Activated T-cell treated with anti-CD3 and anti-CD28 coated beads for 48 hours (primary cell): ENCODE measurements around the gene CIAO3.
"Not testable (repeated sequence)": the region's sequence is repeated elsewhere in the genome, so short reads cannot be mapped to it uniquely, and the experiment has no call there.

Source experiments
- DNase-seq: peaks from one replicate; pipeline ENCODE4 v3.0.0-alpha.2; 2020; ENCODE audit warnings: low read depth

The CIAO3 gene

DNA sequence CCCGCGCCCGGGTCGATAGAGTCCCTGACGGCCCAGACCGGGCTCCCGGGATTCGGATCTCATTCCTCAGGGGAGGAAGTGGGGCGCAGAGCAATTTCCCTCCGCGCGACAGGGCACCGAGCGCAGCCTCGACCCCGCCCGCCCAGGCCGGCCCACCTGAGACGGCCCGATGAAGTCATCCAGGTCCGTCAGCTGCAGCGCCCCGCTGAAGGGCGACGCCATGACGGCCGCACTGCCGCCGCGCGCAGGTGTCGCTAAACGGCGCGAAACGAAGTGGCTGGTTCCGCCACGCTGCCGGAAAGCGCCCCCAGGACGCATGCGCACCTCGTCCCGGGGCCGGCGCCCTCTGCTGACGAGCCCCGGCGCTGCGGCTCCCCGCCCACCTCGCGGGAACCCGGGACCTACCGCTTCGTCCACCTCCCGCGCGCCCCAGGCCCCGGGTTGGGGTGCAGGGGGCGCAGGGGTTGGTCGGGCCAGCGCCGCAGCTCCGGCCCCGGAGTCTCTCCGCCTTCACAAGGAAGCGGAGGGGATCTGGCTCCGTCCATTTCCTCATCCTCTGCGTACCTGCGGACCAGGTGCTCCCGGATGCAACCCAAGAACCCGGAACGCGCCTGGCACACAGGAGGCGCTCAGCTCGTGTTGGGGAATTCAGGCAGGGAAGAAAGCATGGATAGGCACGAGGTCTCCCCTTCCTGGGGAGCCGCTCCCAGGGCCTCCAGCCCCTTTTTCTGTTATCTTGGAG, at the start of gene CIAO3:
TSS of gene CIAO3 (minus strand) at position 234 of the 742 bp plus-strand sequence. CDS start at position 222, 12 bp downstream.
- peak; percentile 93 for DNase-seq

DNA sequence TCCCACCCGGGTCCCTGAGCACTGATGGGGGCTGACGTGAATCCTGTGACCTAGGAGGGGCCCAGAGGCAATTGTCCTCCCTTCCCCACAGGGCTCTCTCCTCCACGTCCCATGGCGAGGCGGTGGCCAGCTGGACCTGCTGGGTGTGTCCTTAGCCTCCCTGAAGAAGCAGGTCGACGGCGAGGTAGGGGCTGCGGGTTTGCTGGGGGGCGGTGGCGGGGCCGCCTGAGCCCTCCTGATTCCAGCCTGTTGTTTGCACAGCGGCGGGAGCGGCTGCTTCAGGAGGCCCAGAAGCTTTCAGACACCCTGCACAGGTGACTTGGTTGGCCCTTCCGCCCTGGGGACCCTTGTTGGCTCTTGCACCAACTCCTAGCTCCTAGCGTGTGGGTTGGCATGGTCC, 49.3 kb upstream of the CIAO3 start:
- no peak for DNase-seq

DNA sequence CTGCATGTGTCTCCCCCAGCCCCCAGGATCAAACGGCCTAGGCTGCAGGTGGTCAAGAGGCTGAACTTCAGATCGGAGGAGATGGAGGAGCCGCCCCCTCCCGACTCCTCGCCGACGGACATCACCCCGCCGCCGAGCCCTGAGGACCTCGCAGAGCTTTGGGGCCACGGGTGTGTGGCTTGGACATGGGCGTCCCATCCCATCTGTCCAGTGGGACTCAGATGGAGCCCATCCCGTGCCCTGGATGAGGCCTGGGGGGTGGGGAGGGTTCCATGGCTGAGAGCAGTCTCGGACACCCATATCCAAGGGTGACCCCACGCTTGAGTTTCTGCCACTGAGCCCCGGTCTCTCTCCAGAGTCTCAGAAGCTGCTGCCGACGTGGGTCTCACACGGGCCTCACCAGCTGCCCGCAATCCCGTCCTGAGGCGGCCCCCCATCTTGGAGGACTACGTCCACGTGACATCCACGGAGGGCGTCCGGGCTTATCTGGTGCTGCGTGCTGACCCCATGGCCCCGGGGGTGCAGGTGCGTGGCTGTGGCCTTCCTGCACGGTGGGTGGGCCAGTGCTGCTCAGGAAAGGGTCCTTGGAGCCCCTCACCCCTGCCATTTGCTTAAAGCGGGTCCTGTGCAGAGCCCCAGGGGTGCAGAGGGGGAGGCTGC, 48.5 kb upstream of the CIAO3 start:
- DNase-seq, result no peak

DNA sequence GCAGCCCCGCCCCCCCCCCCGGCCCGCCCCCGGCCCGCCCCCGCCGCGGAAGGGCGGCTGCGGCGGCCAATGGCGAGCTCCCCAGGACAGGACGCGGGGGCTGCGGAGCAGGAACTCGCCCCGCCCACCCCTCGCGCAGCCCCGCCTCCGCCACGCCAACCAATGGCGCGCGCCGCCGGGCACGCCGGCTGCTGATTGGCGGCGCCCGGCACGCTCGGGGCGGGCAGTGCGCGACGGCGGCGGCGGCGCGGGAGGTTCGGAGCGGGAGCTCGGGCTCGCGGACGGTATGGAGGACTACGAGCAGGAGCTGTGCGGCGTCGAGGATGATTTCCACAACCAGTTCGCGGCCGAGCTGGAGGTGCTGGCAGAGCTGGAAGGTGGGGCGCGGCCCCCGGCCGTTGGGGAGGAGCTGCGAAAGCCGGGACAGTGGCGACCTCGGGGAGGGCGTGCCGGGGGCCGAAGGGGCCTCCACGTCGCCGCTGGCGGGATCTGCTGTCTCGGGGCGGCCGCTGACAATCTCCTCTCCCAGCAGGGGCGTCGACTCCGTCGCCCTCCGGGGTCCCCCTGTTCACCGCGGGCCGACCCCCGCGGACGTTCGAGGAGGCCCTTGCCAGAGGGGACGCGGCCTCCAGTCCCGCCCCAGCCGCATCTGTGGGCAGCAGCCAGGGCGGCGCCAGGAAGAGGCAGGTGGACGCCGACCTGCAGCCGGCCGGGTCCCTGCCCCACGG, 47.8 kb upstream of the CIAO3 start, which contains the start of gene CHTF18:
TSS of gene CHTF18 (plus strand) at position 222 of the 728 bp plus-strand sequence. CDS start at position 287, 65 bp downstream.
- DNase-seq, result peak; percentile 96

DNA sequence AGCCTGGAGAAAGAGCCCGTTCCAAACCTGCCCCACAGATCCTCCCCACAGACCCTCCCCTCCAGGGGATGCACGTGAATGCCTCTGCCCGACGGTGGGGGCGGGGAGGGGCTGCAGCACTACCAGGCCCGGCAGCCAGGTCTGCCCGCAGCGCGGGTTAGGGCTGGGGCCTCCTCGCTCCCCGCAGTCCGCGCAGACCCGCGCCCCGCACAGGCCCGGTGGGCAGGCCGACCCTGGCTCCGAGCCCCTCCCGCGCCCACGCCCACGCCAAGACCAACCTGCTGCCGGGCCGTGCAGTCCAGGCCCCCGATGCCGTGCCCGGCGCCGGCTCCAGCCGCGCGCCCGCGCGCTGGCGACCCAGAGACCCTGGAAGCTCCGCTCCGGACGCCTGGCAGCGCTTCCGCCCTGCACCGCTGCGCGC, 47.2 kb upstream of the CIAO3 start, which contains the start of gene RPUSD1:
TSS of gene RPUSD1 (minus strand) at position 404 of the 421 bp plus-strand sequence. CDS start 644 bp downstream, outside the sequence.
- DNase-seq, result no peak

DNA sequence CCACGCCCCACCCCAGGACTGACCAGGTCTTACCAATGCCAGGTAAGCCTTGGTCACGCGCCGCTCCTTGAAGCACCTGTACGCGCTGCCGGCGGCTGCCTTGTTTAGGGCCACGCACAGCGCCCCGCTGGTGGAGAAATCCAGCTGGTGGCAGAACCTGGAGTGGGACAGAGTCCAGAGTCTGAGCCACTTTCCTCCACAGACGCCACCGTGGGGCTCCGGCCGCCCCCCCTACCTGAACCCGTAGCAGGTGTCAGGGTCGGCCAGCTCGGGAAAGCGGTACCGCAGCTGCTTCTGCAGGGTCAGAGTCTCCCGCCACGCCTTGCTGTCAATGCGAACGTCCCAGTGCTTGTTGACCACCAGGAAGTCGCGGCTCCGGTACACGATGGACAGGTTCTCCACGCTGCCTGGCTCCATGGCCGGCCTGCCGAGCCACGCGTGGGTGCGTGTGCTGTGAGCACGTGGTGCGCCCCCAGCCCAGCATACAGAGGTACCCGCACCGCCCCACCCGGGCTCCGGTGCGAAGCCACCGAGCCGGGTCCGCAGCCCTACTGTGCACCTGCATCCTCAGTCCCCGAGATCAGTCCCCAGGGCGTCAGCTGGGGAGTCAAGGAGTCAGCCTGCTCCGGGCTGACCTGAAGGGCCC, 46.6 kb upstream of the CIAO3 start:
- no peak for DNase-seq

DNA sequence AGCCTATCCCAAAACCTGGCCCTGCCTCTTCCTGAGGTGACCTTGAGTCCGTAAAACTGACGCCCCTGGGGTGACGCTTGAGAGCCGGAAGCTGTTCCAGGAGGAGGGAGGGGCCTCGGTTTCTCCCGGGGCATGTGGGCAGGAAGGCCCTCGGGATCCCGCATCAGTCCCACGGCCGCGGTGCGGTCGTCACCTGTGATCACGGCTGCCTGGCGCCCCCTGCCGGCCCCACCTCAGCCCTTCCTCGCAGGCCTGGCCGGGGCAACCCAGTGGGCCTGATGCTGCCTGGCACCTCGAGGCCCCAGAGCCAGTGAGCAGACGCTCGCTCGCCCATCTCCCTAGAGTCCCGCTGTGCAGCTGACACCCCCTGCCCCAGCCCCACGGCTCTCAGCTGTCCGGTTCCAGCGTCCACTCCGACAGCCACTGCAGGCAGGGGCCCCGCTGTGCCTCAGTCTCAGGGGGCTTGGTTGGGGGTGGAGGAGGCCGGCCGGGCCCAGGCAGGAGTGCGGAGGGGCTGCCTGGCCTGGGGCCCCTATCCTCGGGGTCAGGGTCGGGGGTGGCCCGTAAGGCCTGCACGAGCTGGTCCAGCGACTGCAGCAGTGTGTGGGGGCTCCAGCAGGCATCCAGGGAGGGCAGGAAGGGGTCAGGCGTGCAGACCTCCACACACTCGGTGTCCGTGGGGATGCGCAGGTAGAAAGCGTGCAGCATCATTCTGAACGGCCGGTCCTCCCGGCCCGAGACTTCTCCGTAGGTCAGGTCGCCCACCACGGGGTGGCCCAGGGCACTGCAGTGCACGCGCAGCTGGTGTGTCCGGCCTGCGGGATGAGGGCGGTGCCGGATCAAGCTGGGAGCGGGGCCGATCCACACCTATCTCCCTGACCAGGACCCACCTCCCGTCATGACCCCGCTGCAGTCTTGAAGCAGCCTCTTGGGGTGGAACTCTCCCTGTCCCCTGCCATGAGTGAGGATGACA, 45.1 kb upstream of the CIAO3 start:
- peak; percentile 76 for DNase-seq

DNA sequence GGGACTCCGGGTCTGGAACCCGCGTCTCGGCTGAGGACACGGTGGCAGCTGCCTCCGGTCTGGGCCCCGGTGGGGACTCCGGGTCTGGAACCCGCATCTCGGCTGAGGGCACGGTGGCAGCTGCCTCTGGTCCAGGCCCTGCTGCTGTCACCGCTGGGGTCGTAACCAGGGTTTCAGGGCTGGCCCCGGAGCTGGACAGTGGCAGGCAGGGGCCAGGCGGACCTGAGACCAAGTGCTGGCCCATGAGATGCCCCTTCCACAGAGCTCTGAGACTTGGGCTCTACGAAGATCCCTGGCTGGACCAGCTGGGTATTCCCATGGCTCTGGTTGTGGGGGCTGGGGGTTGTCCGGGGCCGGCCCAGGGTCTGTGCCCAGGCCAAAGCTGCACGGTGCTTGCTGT, 43.6 kb upstream of the CIAO3 start:
- no peak for DNase-seq

DNA sequence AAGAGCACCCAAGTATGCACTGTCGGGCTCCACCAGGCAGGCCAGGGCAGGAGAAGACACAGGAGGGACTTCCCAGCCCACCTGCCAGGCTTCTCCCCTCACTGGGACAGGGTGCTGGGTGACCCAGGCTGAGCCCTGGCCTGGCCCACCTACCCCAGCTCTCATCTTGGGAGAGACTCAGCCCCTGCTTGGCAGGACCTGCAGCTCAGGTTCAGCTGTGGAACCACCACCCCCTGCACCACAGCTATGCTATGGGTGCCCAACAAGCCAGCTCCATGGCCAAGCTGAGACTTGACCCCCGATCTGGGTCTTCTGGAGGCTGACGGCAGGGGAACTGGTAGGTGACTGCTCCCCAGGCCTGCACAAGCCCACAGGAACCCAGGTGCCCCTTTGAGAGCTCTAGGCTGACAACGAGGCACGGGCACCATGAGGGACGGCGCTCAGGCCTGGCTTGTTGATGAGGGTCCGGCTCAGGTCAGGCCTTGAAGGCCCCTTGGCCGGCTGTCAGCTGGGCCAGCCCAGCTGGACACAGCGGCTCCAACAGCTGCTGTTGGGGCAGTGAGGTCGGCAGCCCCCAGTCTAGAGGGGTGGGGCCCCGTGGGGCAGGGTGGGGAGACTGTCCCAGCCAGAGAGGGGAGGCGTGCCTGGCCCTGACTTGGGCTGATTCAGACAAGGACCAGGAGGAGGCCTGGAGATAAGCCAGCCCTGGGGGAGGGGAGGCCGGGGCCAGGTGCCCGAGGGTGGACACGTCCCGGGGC, 42.8 kb upstream of the CIAO3 start:
- no peak for DNase-seq

DNA sequence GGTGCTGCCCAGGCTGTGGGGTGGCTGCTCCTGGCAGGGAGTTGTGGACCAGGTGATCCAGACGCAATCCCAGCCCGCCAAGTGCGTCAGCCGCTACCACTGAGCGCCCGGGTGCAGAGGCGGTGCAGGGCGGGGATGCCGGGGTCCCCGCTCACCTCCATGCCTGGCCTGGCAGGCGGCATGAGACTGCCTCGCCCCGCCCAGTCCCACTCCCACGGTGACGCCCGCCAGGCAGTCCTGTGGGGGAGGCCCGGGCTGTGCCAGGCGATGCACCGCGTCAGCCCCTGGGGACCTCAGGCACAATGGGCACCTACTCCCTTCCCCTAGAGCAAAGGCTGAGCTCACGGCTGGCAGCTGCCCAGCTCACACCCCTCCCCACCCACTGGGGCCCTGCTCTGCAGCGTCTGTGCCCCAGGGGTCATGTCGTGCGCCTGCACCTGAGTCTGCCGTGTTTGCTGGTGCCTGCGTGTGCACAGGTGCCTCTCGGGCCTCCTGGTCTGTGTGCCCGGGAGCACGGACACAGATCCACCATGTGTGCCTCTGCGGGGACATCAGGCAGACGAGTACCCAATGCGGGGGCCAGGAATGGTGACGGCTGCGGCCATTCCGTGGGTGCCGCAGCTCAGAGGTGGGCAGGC, 42.1 kb upstream of the CIAO3 start:
- no peak for DNase-seq

DNA sequence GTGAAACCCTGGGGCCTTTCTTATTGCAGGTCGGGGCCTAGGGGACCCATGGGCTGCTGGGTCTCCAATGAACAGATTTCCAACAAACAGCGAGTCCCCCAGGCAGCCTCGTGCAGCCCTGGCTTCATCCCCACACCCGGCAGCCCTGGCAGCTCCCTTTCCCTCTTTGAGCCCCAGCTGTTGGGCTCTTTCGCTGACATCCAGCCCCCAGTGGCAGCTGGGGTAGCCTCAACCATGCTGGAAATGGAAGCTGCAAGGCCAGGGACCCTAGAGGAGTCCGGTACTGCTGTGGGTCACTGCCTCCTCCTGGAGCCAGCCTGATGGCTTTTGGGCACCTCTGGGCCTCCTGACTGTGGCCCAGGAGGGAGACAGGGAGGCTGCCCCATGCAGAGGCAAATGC, 41.5 kb upstream of the CIAO3 start:
- DNase-seq, result no peak

DNA sequence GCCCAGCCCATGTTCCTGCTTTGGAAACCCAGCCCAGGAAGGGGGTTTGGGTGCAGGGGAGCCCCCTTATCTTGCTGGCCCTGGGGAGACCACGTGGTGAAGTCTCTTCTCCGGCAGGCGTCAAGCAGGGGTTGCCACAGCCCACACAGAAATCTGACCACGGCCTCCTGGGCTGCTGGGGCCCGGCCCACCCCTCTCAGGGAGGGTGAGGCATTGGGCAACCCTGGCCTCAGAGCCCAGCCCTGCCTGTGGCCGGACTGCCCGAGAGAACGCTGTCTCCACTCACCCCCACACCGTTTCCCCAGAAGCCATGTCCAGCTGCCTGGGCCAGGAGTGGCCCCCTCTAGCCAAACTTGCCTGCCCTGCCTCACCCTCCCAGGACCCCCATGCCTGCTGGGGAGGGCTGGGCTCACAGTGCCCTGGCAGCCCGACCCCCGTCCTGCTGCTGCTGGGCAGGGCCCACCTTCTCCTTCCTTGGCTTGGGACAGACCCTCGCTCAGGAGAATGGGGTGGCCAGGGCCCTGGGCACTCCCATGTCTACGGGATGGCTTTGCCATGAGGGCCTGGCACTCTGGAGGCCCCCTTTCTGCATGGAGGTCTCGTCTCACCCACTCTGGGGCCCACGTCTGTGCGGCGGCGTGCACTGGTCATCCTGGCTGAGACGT, 40.7 kb upstream of the CIAO3 start:
- DNase-seq, result no peak

DNA sequence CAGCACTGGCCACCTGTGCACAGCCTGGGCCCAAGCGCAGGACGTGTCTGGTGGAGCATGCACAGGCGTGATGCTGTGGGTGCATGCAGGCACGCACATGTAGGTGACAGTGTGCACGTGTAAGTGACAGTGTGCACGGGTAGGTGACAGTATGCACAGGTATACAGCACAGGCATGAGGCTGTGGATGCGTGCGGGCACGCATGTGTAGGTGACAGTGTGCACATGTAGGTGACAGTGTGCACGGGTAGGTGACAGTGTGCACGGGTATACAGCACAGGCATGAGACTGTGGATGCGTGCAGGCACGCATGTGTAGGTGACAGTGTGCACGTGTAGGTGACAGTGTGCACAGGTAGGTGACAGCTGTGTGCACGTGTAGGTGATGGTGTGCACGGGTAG, 39.5 kb upstream of the CIAO3 start:
- DNase-seq, result no peak

DNA sequence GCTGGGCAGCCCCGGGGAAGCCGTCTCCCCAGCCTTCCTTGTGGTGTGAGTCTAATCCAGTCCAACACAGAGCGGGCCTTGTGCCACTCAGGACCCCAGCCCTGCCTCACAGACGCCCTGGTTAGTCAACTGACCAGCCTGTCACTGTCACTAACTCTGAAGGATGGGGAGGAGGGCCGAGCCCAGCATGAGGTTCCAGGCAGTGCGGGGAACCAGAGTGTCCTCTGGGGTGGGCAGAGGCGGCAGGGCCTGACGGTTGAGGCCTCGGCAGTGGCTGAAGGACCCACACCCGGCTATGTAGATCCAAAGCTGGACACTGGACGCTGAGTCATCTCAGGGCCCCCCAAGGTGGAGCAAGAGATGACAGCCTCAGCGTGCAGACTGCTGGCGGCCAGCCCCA, 38.8 kb upstream of the CIAO3 start:
- DNase-seq, result no peak

DNA sequence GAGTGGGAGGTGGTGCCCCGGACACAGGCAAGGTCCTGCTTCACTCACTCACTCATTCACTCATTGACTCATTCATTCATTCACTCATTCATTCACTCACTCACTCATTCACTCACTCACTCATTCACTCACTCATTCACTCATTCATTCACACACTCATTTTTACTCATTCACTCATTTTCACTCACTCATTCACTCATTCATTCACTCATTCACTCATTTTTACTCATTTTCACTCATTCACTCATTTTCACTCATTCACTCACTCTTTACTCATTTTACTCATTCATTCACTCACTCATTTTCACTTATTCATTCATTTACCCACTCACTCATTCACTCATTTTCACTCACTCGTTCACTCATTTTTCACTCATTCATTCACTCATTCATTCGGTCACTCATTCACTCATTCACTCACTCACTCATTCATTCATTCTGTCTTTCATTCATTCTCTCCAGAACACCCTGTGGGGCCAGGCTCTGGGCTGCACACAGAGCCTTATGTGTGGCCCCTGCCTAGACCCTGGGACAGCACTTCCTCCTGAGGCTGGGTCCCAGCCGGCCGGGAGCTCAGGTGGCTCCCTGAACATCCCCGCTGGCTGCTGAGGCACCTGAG, 38.2 kb upstream of the CIAO3 start:
- no peak for DNase-seq

DNA sequence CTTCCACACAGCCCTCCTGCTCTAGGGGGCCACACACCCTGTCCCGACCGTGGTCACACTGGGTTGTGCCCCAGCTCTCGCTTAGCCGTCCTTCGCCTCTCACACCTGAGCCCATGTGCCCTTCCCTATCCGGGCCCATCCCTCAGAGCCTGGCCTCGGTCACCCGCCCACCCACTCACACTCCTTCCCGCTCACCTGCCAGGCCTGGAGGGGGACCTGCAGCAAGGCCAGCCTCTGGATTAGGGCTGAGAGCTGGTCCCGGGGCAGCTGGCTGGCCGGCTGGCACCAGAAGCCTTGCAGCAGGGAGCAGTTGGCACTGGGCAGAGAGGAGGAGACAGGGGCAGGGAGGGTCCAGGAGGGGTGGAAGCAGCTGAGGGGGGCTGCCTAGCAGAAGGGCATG, 37.6 kb upstream of the CIAO3 start:
- no peak for DNase-seq

DNA sequence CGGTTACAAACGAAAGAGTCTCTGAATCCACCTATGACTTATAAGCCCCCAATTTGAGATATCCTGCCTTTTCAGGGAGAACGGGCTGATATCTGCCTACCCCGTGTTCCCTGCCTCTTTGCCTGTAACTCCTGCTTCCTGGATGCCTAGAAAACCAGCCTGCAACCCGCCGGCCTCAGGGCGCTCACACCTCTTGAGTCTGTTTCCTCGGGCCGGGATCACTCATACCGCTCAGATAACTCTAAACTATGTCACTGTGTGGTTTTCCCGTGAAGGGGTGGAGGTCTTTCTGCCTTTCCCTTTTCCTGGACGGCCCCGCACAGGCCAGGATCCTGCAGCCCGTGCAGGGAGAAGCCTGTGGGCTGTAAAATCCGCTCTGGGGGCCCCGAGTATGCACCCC, 37.0 kb upstream of the CIAO3 start:
- no peak for DNase-seq

DNA sequence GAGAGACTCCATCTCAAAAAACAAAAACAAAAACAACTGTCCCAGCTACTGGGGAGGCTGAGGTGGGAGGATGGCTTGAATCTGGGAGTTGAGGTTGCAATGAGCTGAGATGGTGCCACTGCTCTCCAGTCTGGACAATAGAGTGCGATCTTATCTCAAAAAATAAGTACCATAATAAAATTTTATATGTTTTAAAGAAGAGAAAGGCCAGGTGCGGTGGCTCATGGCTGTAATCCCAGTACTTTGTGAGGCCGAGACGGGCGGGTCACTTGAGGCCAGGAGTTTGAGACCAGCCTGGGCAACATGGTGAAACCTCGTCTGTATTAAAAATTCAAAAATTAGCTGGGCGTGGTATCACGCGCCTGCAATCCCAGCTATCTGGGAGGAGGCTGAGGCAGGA, 36.0 kb upstream of the CIAO3 start:
- DNase-seq, result no peak

DNA sequence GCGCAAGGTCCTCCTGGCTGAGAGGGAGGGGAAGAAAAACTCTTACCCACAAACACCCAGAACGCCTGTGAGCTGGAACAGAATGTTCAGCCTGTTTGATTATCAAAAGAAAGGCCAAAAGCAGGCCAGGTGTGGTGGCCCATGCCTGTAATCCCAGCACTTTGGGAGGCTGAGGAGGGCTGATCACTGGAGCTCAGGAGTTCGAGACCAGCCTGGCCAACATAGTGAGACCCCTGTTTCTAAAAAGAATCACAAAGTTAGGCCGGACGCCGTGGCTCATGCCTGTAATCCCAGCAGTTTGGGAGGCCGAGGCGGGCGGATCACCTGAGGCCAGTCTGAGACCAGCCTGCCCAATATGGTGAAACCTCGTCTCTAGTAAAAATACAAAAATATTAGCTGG, 35.5 kb upstream of the CIAO3 start:
- not testable (repeated sequence) for DNase-seq
